Loucy (cell line): ENCODE measurements around the gene BTBD1.

Experiments
- CTCF ChIP-seq: fragments of 200-600 bp; sonication (generic); conservative IDR thresholded peaks from 2 replicates; pipeline ENCODE4 v1.5.1; 2014; ENCODE audit warnings: mild to moderate bottlenecking, antibody characterized with exemption, low read length
- EZH2phosphoT487 ChIP-seq: fragments of 200-600 bp; IDR thresholded peaks from 2 replicates; pipeline ENCODE4 v1.6.1; 2018; ENCODE audit warnings: antibody characterized with exemption, mild to moderate bottlenecking, moderate library complexity, borderline replicate concordance

- TF ChIP-seq CTCF (no peak), EZH2phosphoT487 (no peak)
These were observed 100.4 kb downstream of the BTBD1 start for GRCh38 chr15:82966671-82967071.
